CD4-positive, alpha-beta T cell (primary cell): ENCODE data around the gene FBXO21. TPM values are rescaled to one million over a fixed set of nuclear protein-coding genes. Genes with fewer than 3 reads are reported as not detected.
A peak's percentile ranks its signal among the peaks of the same experiment; 100 is the strongest.

ENCODE experiments used
- ATAC-seq: fragments of 200-7000 bp; cut with Tn5 transposase; one replicate; pipeline ENCODE4 v1.10.0; 2022; ENCODE audit warnings: mild to moderate bottlenecking; ENCODE audit not compliant: poor library complexity
- CTCF ChIA-PET: fragments of 350-600 bp; sonication (Branson Sonifier 250); formaldehyde crosslinking; loops from one replicate; lab custom pipeline; 2021; ENCODE audit warnings: antibody characterized with exemption, inconsistent platforms; lab: Charles Lee
- POLR2A ChIA-PET: fragments of 350-600 bp; sonication (Branson Sonifier 250); formaldehyde crosslinking; loops from one replicate; lab custom pipeline; 2021; ENCODE audit warnings: antibody characterized with exemption, inconsistent platforms; lab: Charles Lee
- DNase-seq, 14 experiments: peaks; one replicate each; pipeline ENCODE4 v3.0.0-alpha.2; 2013 to 2020; ENCODE audit warnings: mixed read lengths in 2 of 14
- H3K27ac ChIP-seq, 2 donors: one replicate each; pipeline versions ENCODE4 v1.5.1 to v1.7.0; 2013; ENCODE audit warnings: low read length in 2 of 2, low read depth in 1 of 2, mild to moderate bottlenecking in 1 of 2
- H3K27me3 ChIP-seq, 2 experiments: 1 replicate in 1 of 2; 2 replicates in 1 of 2; pipeline versions ENCODE4 v1.6.1 to v1.7.0; 2013; ENCODE audit warnings: low read length in 2 of 2, control low read depth in 1 of 2, mild to moderate bottlenecking in 1 of 2, moderate library complexity in 1 of 2; ENCODE audit not compliant: insufficient read depth in 2 of 2, control insufficient read depth in 1 of 2
- H3K36me3 ChIP-seq: one replicate; pipeline ENCODE4 v1.6.1; 2013; ENCODE audit warnings: low read length, control low read depth; ENCODE audit not compliant: insufficient read depth
- H3K4me1 ChIP-seq: one replicate; pipeline ENCODE4 v1.6.1; 2013; ENCODE audit warnings: low read length, control low read depth; ENCODE audit not compliant: insufficient read depth
- H3K4me3 ChIP-seq: one replicate; pipeline ENCODE4 v1.5.1; 2013; ENCODE audit warnings: mild to moderate bottlenecking, low read length, moderate library complexity
- H3K9me3 ChIP-seq, 2 experiments: 1 replicate in 1 of 2; 2 replicates in 1 of 2; pipeline versions ENCODE4 v1.6.1 to v1.7.0; 2013; ENCODE audit warnings: low read length in 2 of 2, mild to moderate bottlenecking in 2 of 2, control low read depth in 1 of 2, moderate library complexity in 1 of 2; ENCODE audit not compliant: control insufficient read depth in 1 of 2, insufficient read depth in 1 of 2
- H3K27ac Mint-ChIP-seq: one replicate; pipeline ENCODE4 v1.8.0; 2020; ENCODE audit warnings: mixed read lengths
- H3K27me3 Mint-ChIP-seq: one replicate; pipeline ENCODE4 v1.8.0; 2021; ENCODE audit warnings: mixed read lengths
- H3K36me3 Mint-ChIP-seq: one replicate; pipeline ENCODE4 v1.8.0; 2021; ENCODE audit warnings: low read depth, mixed read lengths
- H3K4me1 Mint-ChIP-seq: one replicate; pipeline ENCODE4 v1.8.0; 2021; ENCODE audit warnings: low read depth, mixed read lengths
- H3K4me3 Mint-ChIP-seq: one replicate; pipeline ENCODE4 v1.8.0; 2020; ENCODE audit warnings: mild to moderate bottlenecking, mixed read lengths
- H3K9me3 Mint-ChIP-seq: one replicate; pipeline ENCODE4 v1.8.0; 2020; ENCODE audit warnings: mixed read lengths
- CTCF ChIP-seq: fragments of 200-600 bp; IDR thresholded peaks from one replicate; pipeline ENCODE4 v1.8.0; 2022; ENCODE audit warnings: antibody characterized with exemption, mild to moderate bottlenecking
- intact Hi-C, 2 experiments: fragments of 100-400 bp; cut with DNase I in 1 of 2; cut with micrococcal nuclease in 1 of 2; formaldehyde crosslinking; loops; one replicate each; pipeline versions ENCODE4 v1.15.1 to v1.9.0; 2023 to 2025; cut with DNase I, micrococcal nuclease
- total RNA-seq, 174 experiments: library from RNA in 2 of 174; stranded (reverse) in 2 of 174; gene quantifications; one replicate each; pipeline ENCODE4 v1.2.3 and lab custom pipeline; 2021 to 2026

FBXO21 gene
- total RNA-seq, 2 experiments from 2014 or later = 67.7 to 67.9 TPM

- Histone ChIP-seq H3K36me3 (no peaks in the 10 kb centered on the region), H3K4me1 (no peaks in the 10 kb centered on the region), H3K27me3 (no peaks in the 10 kb centered on the region), H3K4me3 (no peak overlapping the region), H3K27ac (no peak overlapping the region), H3K9me3 (no peaks in the 10 kb centered on the region)
- DNase-seq (no peak), ATAC-seq (no peak)
- no peak overlapping the region for H3K27ac Mint-ChIP-seq
- peaks cover 35% of the 10 kb centered on the region for H3K27me3 Mint-ChIP-seq
- no peak for TF ChIP-seq CTCF
- intact Hi-C loops = loop anchor here (5.0 kb wide), 1 partner anchor 374 kb away; no protein-coding TSS in a partner anchor
- no peaks in the 10 kb centered on the region for H3K36me3 Mint-ChIP-seq
- H3K4me1 Mint-ChIP-seq = no peaks in the 10 kb centered on the region
- H3K4me3 Mint-ChIP-seq = no peak overlapping the region
- ChIA-PET CTCF (interaction anchor here (1.4 kb wide), 1 partner anchor 624 kb away, joined by 4 read pairs; no protein-coding TSS in a partner anchor), POLR2A (no interaction called here)
- H3K9me3 Mint-ChIP-seq = no peaks in the 10 kb centered on the region
Measured at GRCh38 chr12:117213295-117213808, 23.1 kb upstream of the FBXO21 start.

GRCh38 chr12:117212563-117213190, 22.4 kb upstream of the FBXO21 start:
- Mint-ChIP-seq H3K4me1 (no peaks in the 10 kb centered on the region), H3K27me3 (peaks cover 41% of the 10 kb centered on the region), H3K36me3 (no peaks in the 10 kb centered on the region), H3K9me3 (no peaks in the 10 kb centered on the region), H3K4me3 (no peak overlapping the region), H3K27ac (no peak overlapping the region)
- ATAC-seq = peak; percentile 56
- Histone ChIP-seq H3K4me3 (no peak overlapping the region), H3K27ac (no peak overlapping the region), H3K36me3 (no peaks in the 10 kb centered on the region), H3K27me3 (no peaks in the 10 kb centered on the region), H3K4me1 (no peaks in the 10 kb centered on the region), H3K9me3 (no peaks in the 10 kb centered on the region)
- ChIA-PET CTCF (interaction anchor here (1.3 to 1.4 kb wide), 2 partner anchors 375 to 624 kb away, joined by 4 read pairs; no protein-coding TSS in a partner anchor), POLR2A (no interaction called here)
- TF ChIP-seq CTCF = peak; percentile 87
- DNase-seq = peak; percentile 33 to 79 (median 51)
- intact Hi-C loops = loop anchor here (1.0 to 5.0 kb wide), 2 partner anchors 375 to 625 kb away; no protein-coding TSS in a partner anchor

- intact Hi-C loops = loop anchor here (5.0 kb wide), 1 partner anchor 377 kb away; no protein-coding TSS in a partner anchor
Measured at GRCh38 chr12:117210266-117210918, 20.1 kb upstream of the FBXO21 start.

More at GRCh38 chr12:117210266-117210918, 20.1 kb upstream of the FBXO21 start:
- no peak overlapping the region for H3K27ac ChIP-seq
- DNase-seq = no peak
- ChIA-PET CTCF (interaction anchor here (1.3 kb wide), 1 partner anchor 627 kb away, joined by 4 read pairs; no protein-coding TSS in a partner anchor), POLR2A (no interaction called here)
- H3K4me3 ChIP-seq = no peak overlapping the region
- Mint-ChIP-seq H3K36me3 (no peaks in the 10 kb centered on the region), H3K27me3 (peaks cover 32% of the 10 kb centered on the region), H3K4me3 (no peak overlapping the region), H3K4me1 (no peaks in the 10 kb centered on the region), H3K27ac (no peak overlapping the region), H3K9me3 (no peaks in the 10 kb centered on the region)
- TF ChIP-seq CTCF = no peak
- no peaks in the 10 kb centered on the region for H3K9me3 ChIP-seq
- H3K4me1 ChIP-seq = no peaks in the 10 kb centered on the region
- no peak for ATAC-seq
- no peaks in the 10 kb centered on the region for H3K27me3 ChIP-seq
- no peaks in the 10 kb centered on the region for H3K36me3 ChIP-seq
